HG03103 (cell line): Measurements from ENCODE around the gene SV2A.
"Not testable (repeated sequence)": the region's sequence is repeated elsewhere in the genome, so short reads cannot be mapped to it uniquely, and the experiment has no call there.

Source experiments
- ATAC-seq: cut with Tn5 transposase; IDR thresholded peaks from one replicate; pipeline ENCODE4 v1.9.1; 2021; ENCODE audit warnings: low read depth; ENCODE audit not compliant: unreplicated experiment

SV2A gene

GRCh38 chr1:149887456-149888246, 30.0 kb downstream of the SV2A start:
- ATAC-seq, result peak; percentile 41

- not testable (repeated sequence) for ATAC-seq
Observed at GRCh38 chr1:149887196-149887455, 30.5 kb downstream of the SV2A start.

- ATAC-seq, result peak; percentile 48
Observed at GRCh38 chr1:149886396-149887195, 31.0 kb downstream of the SV2A start.

- ATAC-seq, result not testable (repeated sequence)
Observed at GRCh38 chr1:149886121-149886395, 31.6 kb downstream of the SV2A start.

- ATAC-seq, result no peak
Observed at GRCh38 chr1:149885339-149886120, 32.1 kb downstream of the SV2A start.

GRCh38 chr1:149884433-149885338, 33.0 kb downstream of the SV2A start:
- no peak for ATAC-seq

- no peak for ATAC-seq
Observed at GRCh38 chr1:149883598-149884247, 33.9 kb downstream of the SV2A start.

- ATAC-seq, result no peak
Observed at GRCh38 chr1:149881876-149882275, 35.8 kb downstream of the SV2A start.

GRCh38 chr1:149879556-149879955, 38.1 kb downstream of the SV2A start:
- ATAC-seq, result no peak

GRCh38 chr1:149877211-149877946, 40.3 kb downstream of the SV2A start:
- ATAC-seq, result no peak

- not testable (repeated sequence) for ATAC-seq
Observed at GRCh38 chr1:149873060-149873459, 44.6 kb downstream of the SV2A start.

GRCh38 chr1:149866887-149867286, 50.8 kb downstream of the SV2A start:
- not testable (repeated sequence) for ATAC-seq

GRCh38 chr1:149861497-149862054, 56.1 kb downstream of the SV2A start:
- ATAC-seq, result not testable (repeated sequence)

- peak; percentile 63 for ATAC-seq
Observed at GRCh38 chr1:149860684-149861496, 56.8 kb downstream of the SV2A start.

GRCh38 chr1:149860271-149860670, 57.4 kb downstream of the SV2A start:
- ATAC-seq, result not testable (repeated sequence)
